ENCODE data around the gene TMEM60.

TMEM60 gene

DNA sequence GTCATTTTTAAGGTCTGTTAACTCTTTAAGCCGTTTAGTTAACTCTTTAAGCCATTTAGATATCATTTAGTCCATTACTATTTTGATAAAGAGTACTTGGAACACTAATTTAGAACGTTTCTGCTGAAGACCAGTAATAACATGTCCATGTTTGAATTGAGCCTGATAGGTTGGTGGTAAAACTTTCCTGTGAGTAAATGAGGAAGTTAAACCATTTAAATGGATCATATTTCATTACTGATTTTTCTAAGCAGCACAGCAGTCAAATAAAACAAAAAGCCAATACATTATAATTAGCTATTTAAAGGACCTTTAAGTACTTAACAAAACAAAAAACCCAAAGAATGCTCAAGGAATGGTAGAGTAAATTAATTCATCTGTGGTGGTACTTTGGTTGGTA is 29.8 kb upstream of the TMEM60 start:
- Histone ChIP-seq H3K4me1 (ENCODE audit: control insufficient read depth, insufficient read depth, low read depth, low read length) (no peaks in the 10 kb centered on the region), H3K4ac (ENCODE audit: low read depth in 1 of 2, low read length in 2 of 2) (no peak overlapping the region), H3K27ac (ENCODE audit: low read length, poor library complexity, severe bottlenecking) (no peak overlapping the region), H2BK15ac (ENCODE audit: low read depth, poor library complexity, severe bottlenecking) (no peak overlapping the region), H3K9me3 (ENCODE audit: control insufficient read depth, low read length) (peaks cover 24% of the 10 kb centered on the region), H4K8ac (ENCODE audit: low read length) (no peak overlapping the region), H3K4me3 (ENCODE audit: insufficient read depth in 1 of 2, low read depth in 1 of 2, low read length in 2 of 2) (no peak overlapping the region), H3K23ac (ENCODE audit: low read length in 2 of 2) (no peak overlapping the region), H2AFZ (ENCODE audit: low read depth, low read length) (no peak overlapping the region), H2AK5ac (ENCODE audit: low read length, severe bottlenecking) (no peak overlapping the region), H3K18ac (ENCODE audit: low read depth in 1 of 2, low read length in 2 of 2) (no peak overlapping the region), H2BK120ac (ENCODE audit: low read depth, low read length) (no peak overlapping the region), H4K91ac (ENCODE audit: low read length) (no peak overlapping the region), H3K27me3 (ENCODE audit: control insufficient read depth in 1 of 2, insufficient read depth in 1 of 2, low read length in 2 of 2) (no peaks in the 10 kb centered on the region), H3K9ac (ENCODE audit: low read length) (no peak overlapping the region), H3K4me2 (ENCODE audit: low read length, poor library complexity, severe bottlenecking) (no peak overlapping the region), H3K79me1 (replicated peaks; ENCODE audit: low read length, poor library complexity, severe bottlenecking) (peaks cover 34% of the 10 kb centered on the region), H2BK12ac (ENCODE audit: low read length in 2 of 2) (no peak overlapping the region), H3K14ac (ENCODE audit: low read length in 2 of 2) (no peak overlapping the region), H2BK5ac (ENCODE audit: low read depth, low read length, poor library complexity, severe bottlenecking) (no peak overlapping the region), H3K36me3 (ENCODE audit: control insufficient read depth in 1 of 2, insufficient read depth in 2 of 2, low read depth in 1 of 2, low read length in 2 of 2) (no peaks in the 10 kb centered on the region)
- WGBS = no CpG with 5 or more reads among the region's 2 CpGs
- DNase-seq = no peak

DNA sequence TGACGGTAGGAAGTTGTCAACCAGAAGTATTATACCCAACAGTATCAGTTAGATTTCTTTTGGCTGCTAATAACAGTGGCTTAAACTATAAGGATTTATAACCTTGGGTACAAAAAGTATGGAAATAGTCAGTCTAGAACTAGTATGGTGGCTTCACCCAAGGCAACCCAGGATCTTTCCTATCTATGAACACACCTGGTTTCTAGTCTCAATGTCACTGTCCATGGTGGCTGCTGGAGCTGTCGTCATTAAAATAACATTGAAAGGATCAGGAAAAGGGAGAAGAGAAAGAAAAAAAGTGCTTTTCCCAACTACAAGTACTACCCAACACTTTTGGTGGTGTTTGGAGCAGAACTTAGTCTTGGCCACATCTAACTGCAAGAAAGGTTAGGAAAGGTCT is 28.1 kb upstream of the TMEM60 start:
- H2BK5ac ChIP-seq (ENCODE audit: low read depth, low read length, poor library complexity, severe bottlenecking) = no peak overlapping the region
- no peak for DNase-seq
- H3K14ac ChIP-seq (ENCODE audit: low read length in 2 of 2) = no peak overlapping the region

DNA sequence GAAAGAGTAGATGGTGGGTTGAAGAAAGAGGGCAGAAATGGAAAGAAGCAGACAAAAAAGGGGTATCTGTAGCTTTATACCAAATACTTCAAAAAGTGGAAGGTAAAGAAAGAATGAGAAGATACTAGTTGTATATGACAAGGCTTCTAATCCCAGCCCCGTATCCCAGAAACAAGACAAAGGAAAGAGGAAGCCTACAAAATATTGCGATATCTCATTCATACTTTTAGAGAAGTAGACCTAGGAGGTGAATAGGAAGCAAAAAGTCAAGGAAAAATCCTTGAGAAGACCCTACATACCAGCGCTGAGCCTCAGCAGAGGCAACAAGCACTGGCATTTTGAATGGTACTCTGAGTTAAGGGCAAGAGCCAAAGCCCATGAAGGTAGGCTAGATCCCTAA is 26.9 kb upstream of the TMEM60 start:
- no peak overlapping the region for H3K14ac ChIP-seq (ENCODE audit: low read length in 2 of 2)
- no peak overlapping the region for H3K18ac ChIP-seq (ENCODE audit: low read depth in 1 of 2, low read length in 2 of 2)
- no peak overlapping the region for H3K9ac ChIP-seq (ENCODE audit: low read length)
- H3K27me3 ChIP-seq (ENCODE audit: control insufficient read depth in 1 of 2, insufficient read depth in 1 of 2, low read length in 2 of 2) = no peaks in the 10 kb centered on the region
- H3K23ac ChIP-seq (ENCODE audit: low read length in 2 of 2) = no peak overlapping the region
- H3K36me3 ChIP-seq (ENCODE audit: control insufficient read depth in 1 of 2, insufficient read depth in 2 of 2, low read depth in 1 of 2, low read length in 2 of 2) = peaks cover 4 to 18% of the 10 kb centered on the region in 2 experiments
- no peak overlapping the region for H4K91ac ChIP-seq (ENCODE audit: low read length)
- no peak overlapping the region for H2AK5ac ChIP-seq (ENCODE audit: low read length, severe bottlenecking)
- H3K4me1 ChIP-seq (ENCODE audit: control insufficient read depth, insufficient read depth, low read depth, low read length) = no peaks in the 10 kb centered on the region
- H2BK5ac ChIP-seq (ENCODE audit: low read depth, low read length, poor library complexity, severe bottlenecking) = no peak overlapping the region
- DNase-seq = no peak
- no peak overlapping the region for H3K4me3 ChIP-seq (ENCODE audit: insufficient read depth in 1 of 2, low read depth in 1 of 2, low read length in 2 of 2)
- no peak overlapping the region for H3K4ac ChIP-seq (ENCODE audit: low read depth in 1 of 2, low read length in 2 of 2)
- no peak overlapping the region for H4K8ac ChIP-seq (ENCODE audit: low read length)
- peaks cover 38% of the 10 kb centered on the region for H3K79me1 ChIP-seq (replicated peaks; ENCODE audit: low read length, poor library complexity, severe bottlenecking)
- H2BK12ac ChIP-seq (ENCODE audit: low read length in 2 of 2) = no peak overlapping the region
- no peak overlapping the region for H3K27ac ChIP-seq (ENCODE audit: low read length, poor library complexity, severe bottlenecking)
- no peak overlapping the region for H2BK120ac ChIP-seq (ENCODE audit: low read depth, low read length)
- WGBS = 100% methylated on average over 1 of the region's 3 CpGs
- H2AFZ ChIP-seq (ENCODE audit: low read depth, low read length) = no peak overlapping the region
- peaks cover 50% of the 10 kb centered on the region for H3K9me3 ChIP-seq (ENCODE audit: control insufficient read depth, low read length)
- no peak overlapping the region for H2BK15ac ChIP-seq (ENCODE audit: low read depth, poor library complexity, severe bottlenecking)
- H3K4me2 ChIP-seq (ENCODE audit: low read length, poor library complexity, severe bottlenecking) = no peak overlapping the region

More for the DNA sequence above, 28.1 kb upstream of the TMEM60 start:
- peaks cover 38% of the 10 kb centered on the region for H3K9me3 ChIP-seq (ENCODE audit: control insufficient read depth, low read length)
- no peak overlapping the region for H2BK15ac ChIP-seq (ENCODE audit: low read depth, poor library complexity, severe bottlenecking)
- H3K27ac ChIP-seq (ENCODE audit: low read length, poor library complexity, severe bottlenecking) = no peak overlapping the region
- H2BK12ac ChIP-seq (ENCODE audit: low read length in 2 of 2) = no peak overlapping the region
- H2BK120ac ChIP-seq (ENCODE audit: low read depth, low read length) = no peak overlapping the region
- H3K18ac ChIP-seq (ENCODE audit: low read depth in 1 of 2, low read length in 2 of 2) = no peak overlapping the region
- no peak overlapping the region for H3K9ac ChIP-seq (ENCODE audit: low read length)
- WGBS = no CpG with 5 or more reads among the region's 2 CpGs
- no peak overlapping the region for H4K91ac ChIP-seq (ENCODE audit: low read length)
- H3K4me2 ChIP-seq (ENCODE audit: low read length, poor library complexity, severe bottlenecking) = no peak overlapping the region
- H3K4ac ChIP-seq (ENCODE audit: low read depth in 1 of 2, low read length in 2 of 2) = no peak overlapping the region
- no peaks in the 10 kb centered on the region for H3K4me1 ChIP-seq (ENCODE audit: control insufficient read depth, insufficient read depth, low read depth, low read length)
- H2AK5ac ChIP-seq (ENCODE audit: low read length, severe bottlenecking) = no peak overlapping the region
- H2AFZ ChIP-seq (ENCODE audit: low read depth, low read length) = no peak overlapping the region
- H3K79me1 ChIP-seq (replicated peaks; ENCODE audit: low read length, poor library complexity, severe bottlenecking) = peaks cover 41% of the 10 kb centered on the region
- H3K4me3 ChIP-seq (ENCODE audit: insufficient read depth in 1 of 2, low read depth in 1 of 2, low read length in 2 of 2) = no peak overlapping the region
- H3K23ac ChIP-seq (ENCODE audit: low read length in 2 of 2) = no peak overlapping the region
- peaks cover 0 to 13% of the 10 kb centered on the region in 2 experiments for H3K36me3 ChIP-seq (ENCODE audit: control insufficient read depth in 1 of 2, insufficient read depth in 2 of 2, low read depth in 1 of 2, low read length in 2 of 2)
- H4K8ac ChIP-seq (ENCODE audit: low read length) = no peak overlapping the region
- H3K27me3 ChIP-seq (ENCODE audit: control insufficient read depth in 1 of 2, insufficient read depth in 1 of 2, low read length in 2 of 2) = no peaks in the 10 kb centered on the region

DNA sequence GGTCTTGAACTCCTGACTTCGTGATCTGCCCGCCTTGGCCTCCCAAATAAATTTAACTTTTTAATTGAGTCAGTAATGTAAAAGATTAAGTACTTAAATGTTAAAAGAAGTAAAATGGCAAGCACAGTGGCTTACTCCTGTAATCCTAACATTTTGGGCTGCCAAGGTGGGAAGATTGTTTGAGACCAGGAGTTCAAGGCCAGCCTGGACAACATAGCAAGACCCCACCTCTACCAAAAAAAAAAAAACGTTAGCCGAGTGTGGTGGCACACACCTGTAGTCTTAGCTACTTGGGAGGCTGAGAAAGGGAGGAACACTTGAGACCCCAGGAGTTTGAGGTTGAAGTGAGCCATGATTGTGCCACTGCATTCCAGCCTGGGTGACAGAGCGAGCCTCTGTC is 26.4 kb upstream of the TMEM60 start:
- Histone ChIP-seq H2BK12ac (ENCODE audit: low read length in 2 of 2) (no peak overlapping the region), H4K91ac (ENCODE audit: low read length) (no peak overlapping the region), H3K9ac (ENCODE audit: low read length) (no peak overlapping the region), H2AK5ac (ENCODE audit: low read length, severe bottlenecking) (no peak overlapping the region), H3K27me3 (ENCODE audit: control insufficient read depth in 1 of 2, insufficient read depth in 1 of 2, low read length in 2 of 2) (no peaks in the 10 kb centered on the region), H3K14ac (ENCODE audit: low read length in 2 of 2) (no peak overlapping the region), H3K23ac (ENCODE audit: low read length in 2 of 2) (no peak overlapping the region), H3K4me3 (ENCODE audit: insufficient read depth in 1 of 2, low read depth in 1 of 2, low read length in 2 of 2) (no peak overlapping the region), H2BK15ac (ENCODE audit: low read depth, poor library complexity, severe bottlenecking) (no peak overlapping the region), H3K9me3 (ENCODE audit: control insufficient read depth, low read length) (peaks cover 54% of the 10 kb centered on the region), H3K4ac (ENCODE audit: low read depth in 1 of 2, low read length in 2 of 2) (no peak overlapping the region), H2BK5ac (ENCODE audit: low read depth, low read length, poor library complexity, severe bottlenecking) (no peak overlapping the region), H4K8ac (ENCODE audit: low read length) (no peak overlapping the region), H3K4me2 (ENCODE audit: low read length, poor library complexity, severe bottlenecking) (no peak overlapping the region), H3K27ac (ENCODE audit: low read length, poor library complexity, severe bottlenecking) (no peak overlapping the region), H3K4me1 (ENCODE audit: control insufficient read depth, insufficient read depth, low read depth, low read length) (no peaks in the 10 kb centered on the region), H2AFZ (ENCODE audit: low read depth, low read length) (no peak overlapping the region), H2BK120ac (ENCODE audit: low read depth, low read length) (no peak overlapping the region), H3K18ac (ENCODE audit: low read depth in 1 of 2, low read length in 2 of 2) (no peak overlapping the region), H3K79me1 (replicated peaks; ENCODE audit: low read length, poor library complexity, severe bottlenecking) (peaks cover 38% of the 10 kb centered on the region), H3K36me3 (ENCODE audit: control insufficient read depth in 1 of 2, insufficient read depth in 2 of 2, low read depth in 1 of 2, low read length in 2 of 2) (peaks cover 5 to 18% of the 10 kb centered on the region in 2 experiments)
- DNase-seq = no peak
- WGBS = no CpG with 5 or more reads among the region's 5 CpGs
